Activated CD4-positive, alpha-beta memory T cell treated with anti-CD3 and anti-CD28 coated beads for 36 hours (primary cell): ENCODE measurements around the gene PDGFRB. TPM values are rescaled to one million over a fixed set of nuclear protein-coding genes. Genes with fewer than 3 reads are reported as not detected.

Experiments used
- CTCF ChIA-PET: fragments of 350-600 bp; sonication (Branson Sonifier 250); formaldehyde crosslinking; loops from one replicate; lab custom pipeline; 2021; ENCODE audit warnings: antibody characterized with exemption, inconsistent platforms; lab: Charles Lee
- POLR2A ChIA-PET: fragments of 350-600 bp; sonication (Branson Sonifier 250); formaldehyde crosslinking; loops from one replicate; lab custom pipeline; 2021; ENCODE audit warnings: antibody characterized with exemption; lab: Charles Lee
- DNase-seq: peaks from one replicate; pipeline ENCODE4 v3.0.0-alpha.2; 2020
- H3K27ac Mint-ChIP-seq: one replicate; pipeline ENCODE4 v1.8.0; 2021; ENCODE audit warnings: mixed read lengths
- H3K27me3 Mint-ChIP-seq: one replicate; pipeline ENCODE4 v1.8.0; 2021; ENCODE audit warnings: mixed read lengths
- H3K36me3 Mint-ChIP-seq: one replicate; pipeline ENCODE4 v1.8.0; 2021; ENCODE audit warnings: mixed read lengths
- H3K4me1 Mint-ChIP-seq: one replicate; pipeline ENCODE4 v1.8.0; 2021; ENCODE audit warnings: low read depth, mixed read lengths
- H3K4me3 Mint-ChIP-seq: one replicate; pipeline ENCODE4 v1.8.0; 2021; ENCODE audit warnings: mild to moderate bottlenecking, mixed read lengths
- H3K9me3 Mint-ChIP-seq: one replicate; pipeline ENCODE4 v1.8.0; 2021; ENCODE audit warnings: mixed read lengths
- intact Hi-C: fragments of 100-400 bp; cut with micrococcal nuclease; formaldehyde crosslinking; loops from one replicate; pipeline ENCODE4 v1.15.1; 2023
- total RNA-seq, 2 experiments: library from RNA; stranded (reverse); gene quantifications; one replicate each; pipeline ENCODE4 v1.2.3, GENCODE V29; 2021

Gene PDGFRB
- total RNA-seq, 2 experiments from 2014 or later = 0.21 to 0.34 TPM

- Mint-ChIP-seq H3K9me3 (no peaks in the 10 kb centered on the region), H3K27me3 (peaks cover 18% of the 10 kb centered on the region), H3K4me3 (no peak within 1 kb of the TSS), H3K36me3 (no peaks in the 10 kb centered on the region), H3K27ac (no peak within 1 kb of the TSS), H3K4me1 (no peaks in the 10 kb centered on the region)
- intact Hi-C loops = no loop called here
- ChIA-PET CTCF (no interaction called here), POLR2A (no interaction called here)
- DNase-seq = no peak
These were observed 34.3 kb upstream of the PDGFRB start, which contains the start of gene SLC6A7 for GRCh38 chr5:150189728-150190502. Gene SLC6A7 (plus strand): TSS chr5:150190062. CDS start chr5:150190328, 266 bp downstream.

DNA sequence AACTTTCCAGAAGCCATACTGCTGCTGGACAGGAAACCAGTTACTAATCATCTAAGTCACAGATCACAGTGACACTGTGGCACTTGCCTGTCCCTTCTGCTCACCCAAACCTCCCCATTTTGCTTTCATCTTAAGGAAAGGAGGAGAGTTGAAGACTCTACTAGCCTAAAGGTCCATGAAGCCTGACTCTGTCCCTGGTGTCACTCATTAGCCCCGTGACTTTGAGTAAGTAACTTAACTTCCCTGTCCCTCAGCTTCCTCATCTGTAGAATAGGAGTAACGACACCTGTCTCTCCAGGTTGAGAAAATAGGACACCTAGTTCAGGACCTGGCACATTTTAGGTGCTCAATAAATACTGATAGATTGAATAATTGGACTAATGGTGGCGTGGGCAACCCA, 33.7 kb upstream of the PDGFRB start:
- no peaks in the 10 kb centered on the region for H3K4me1 Mint-ChIP-seq
- POLR2A ChIA-PET = no interaction called here
- H3K9me3 Mint-ChIP-seq = no peaks in the 10 kb centered on the region
- peaks cover 18% of the 10 kb centered on the region for H3K27me3 Mint-ChIP-seq
- DNase-seq = no peak
- intact Hi-C loops = no loop called here
- no peaks in the 10 kb centered on the region for H3K36me3 Mint-ChIP-seq
- CTCF ChIA-PET = no interaction called here
- H3K27ac Mint-ChIP-seq = no peak overlapping the region
- H3K4me3 Mint-ChIP-seq = no peak overlapping the region

GRCh38 chr5:150188146-150188842, 32.6 kb upstream of the PDGFRB start:
- no peak overlapping the region for H3K4me3 Mint-ChIP-seq
- ChIA-PET CTCF (no interaction called here), POLR2A (no interaction called here)
- DNase-seq = no peak
- H3K36me3 Mint-ChIP-seq = no peaks in the 10 kb centered on the region
- no peaks in the 10 kb centered on the region for H3K9me3 Mint-ChIP-seq
- peaks cover 18% of the 10 kb centered on the region for H3K27me3 Mint-ChIP-seq
- no peaks in the 10 kb centered on the region for H3K4me1 Mint-ChIP-seq
- no peak overlapping the region for H3K27ac Mint-ChIP-seq
- intact Hi-C loops = no loop called here

DNA sequence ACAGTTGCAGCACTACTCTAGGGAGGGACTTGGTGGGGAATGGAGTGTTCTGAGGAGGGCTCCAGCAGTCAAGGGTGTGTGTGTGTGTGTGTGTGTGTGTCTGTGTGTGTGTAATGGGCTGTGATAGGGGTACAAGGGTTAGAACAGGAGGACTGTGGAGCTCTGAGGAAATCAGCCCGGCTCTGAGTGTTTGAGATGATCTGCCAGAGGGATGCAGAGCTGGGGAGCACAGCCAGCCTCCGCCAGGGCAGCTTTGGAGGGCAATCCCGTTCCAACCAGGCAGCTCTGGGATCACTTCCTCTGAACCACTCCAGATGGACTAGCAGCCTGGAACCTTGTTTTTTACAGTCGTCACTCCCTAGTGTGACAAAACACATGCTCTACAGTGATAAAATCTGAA, 31.3 kb upstream of the PDGFRB start:
- H3K27ac Mint-ChIP-seq = no peak overlapping the region
- H3K27me3 Mint-ChIP-seq = peaks cover 16% of the 10 kb centered on the region
- H3K4me1 Mint-ChIP-seq = no peaks in the 10 kb centered on the region
- no peak for DNase-seq
- H3K36me3 Mint-ChIP-seq = no peaks in the 10 kb centered on the region
- intact Hi-C loops = no loop called here
- H3K9me3 Mint-ChIP-seq = no peaks in the 10 kb centered on the region
- H3K4me3 Mint-ChIP-seq = no peak overlapping the region
- POLR2A ChIA-PET = no interaction called here
- CTCF ChIA-PET = no interaction called here

- no peak overlapping the region for H3K4me3 Mint-ChIP-seq
- CTCF ChIA-PET = no interaction called here
- H3K27ac Mint-ChIP-seq = no peak overlapping the region
- H3K4me1 Mint-ChIP-seq = no peaks in the 10 kb centered on the region
- H3K9me3 Mint-ChIP-seq = no peaks in the 10 kb centered on the region
- no peaks in the 10 kb centered on the region for H3K36me3 Mint-ChIP-seq
- POLR2A ChIA-PET = no interaction called here
- no peak for DNase-seq
- peaks cover 13% of the 10 kb centered on the region for H3K27me3 Mint-ChIP-seq
- intact Hi-C loops = no loop called here
These were observed 30.5 kb upstream of the PDGFRB start for GRCh38 chr5:150186137-150186536.

DNA sequence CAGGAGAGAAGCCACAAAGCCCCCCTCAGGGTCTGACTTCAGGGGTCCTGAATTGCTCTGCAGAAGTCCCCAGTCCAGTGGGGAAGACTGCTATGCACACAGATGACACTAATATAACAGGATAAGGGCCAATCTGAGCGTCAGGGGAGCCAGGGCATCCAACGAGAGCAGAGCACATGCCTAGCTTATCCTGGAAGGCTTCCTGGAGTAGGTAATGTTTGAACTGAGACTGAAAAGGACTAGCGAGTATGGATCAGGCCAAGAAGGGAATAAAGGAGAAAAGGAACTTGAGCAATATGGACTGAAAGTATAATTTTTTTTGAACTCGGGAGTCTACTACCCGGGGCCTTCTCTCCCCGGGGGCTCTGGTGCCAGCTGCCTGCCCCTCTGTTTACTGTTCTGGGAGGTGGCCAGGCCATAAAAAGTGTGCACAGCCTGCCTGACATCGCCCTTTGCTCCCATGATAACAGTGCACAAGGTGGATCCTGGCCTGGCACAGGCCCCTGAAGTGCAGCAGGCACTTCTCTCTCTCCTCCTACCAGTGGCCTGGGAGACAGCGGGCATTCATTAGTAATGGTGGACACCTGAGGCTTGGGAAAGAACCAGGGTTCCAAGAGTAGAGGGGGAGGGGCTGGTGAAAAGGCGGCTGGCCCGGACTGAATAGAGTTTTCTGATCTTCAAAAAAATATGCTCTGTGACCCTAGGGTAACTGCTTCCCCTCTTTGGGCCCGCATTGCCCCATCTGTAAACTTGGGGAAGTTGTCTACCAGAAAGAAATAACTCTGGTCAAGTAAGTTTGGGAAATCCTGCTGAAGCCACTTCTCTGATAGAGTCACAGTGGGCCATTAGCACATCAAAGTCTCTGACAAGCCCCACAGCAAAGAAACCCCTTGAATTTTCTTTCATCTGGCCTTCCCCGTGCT, 29.6 kb upstream of the PDGFRB start:
- ChIA-PET POLR2A (no interaction called here), CTCF (no interaction called here)
- no peak for DNase-seq
- Mint-ChIP-seq H3K9me3 (no peaks in the 10 kb centered on the region), H3K36me3 (no peaks in the 10 kb centered on the region), H3K27me3 (peaks cover 9% of the 10 kb centered on the region), H3K27ac (no peak overlapping the region), H3K4me1 (no peaks in the 10 kb centered on the region), H3K4me3 (no peak overlapping the region)
- intact Hi-C loops = no loop called here

GRCh38 chr5:150184006-150184405, 28.4 kb upstream of the PDGFRB start:
- DNase-seq = no peak
- Mint-ChIP-seq H3K4me3 (no peak overlapping the region), H3K27me3 (no peaks in the 10 kb centered on the region), H3K27ac (no peak overlapping the region), H3K36me3 (no peaks in the 10 kb centered on the region), H3K9me3 (no peaks in the 10 kb centered on the region), H3K4me1 (no peaks in the 10 kb centered on the region)
- intact Hi-C loops = no loop called here
- ChIA-PET CTCF (no interaction called here), POLR2A (no interaction called here)

DNA sequence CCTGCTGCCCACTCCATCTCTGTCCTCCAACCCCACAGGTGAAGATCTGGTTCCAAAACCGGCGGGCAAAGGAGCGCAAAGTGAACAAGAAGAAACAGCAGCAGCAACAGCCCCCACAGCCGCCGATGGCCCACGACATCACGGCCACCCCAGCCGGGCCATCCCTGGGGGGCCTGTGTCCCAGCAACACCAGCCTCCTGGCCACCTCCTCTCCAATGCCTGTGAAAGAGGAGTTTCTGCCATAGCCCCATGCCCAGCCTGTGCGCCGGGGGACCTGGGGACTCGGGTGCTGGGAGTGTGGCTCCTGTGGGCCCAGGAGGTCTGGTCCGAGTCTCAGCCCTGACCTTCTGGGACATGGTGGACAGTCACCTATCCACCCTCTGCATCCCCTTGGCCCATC, 27.8 kb upstream of the PDGFRB start:
- no peak for DNase-seq
- H3K27me3 Mint-ChIP-seq = no peaks in the 10 kb centered on the region
- ChIA-PET CTCF (no interaction called here), POLR2A (no interaction called here)
- no peak overlapping the region for H3K27ac Mint-ChIP-seq
- intact Hi-C loops = no loop called here
- H3K4me1 Mint-ChIP-seq = no peaks in the 10 kb centered on the region
- H3K36me3 Mint-ChIP-seq = no peaks in the 10 kb centered on the region
- H3K9me3 Mint-ChIP-seq = no peaks in the 10 kb centered on the region
- no peak overlapping the region for H3K4me3 Mint-ChIP-seq

DNA sequence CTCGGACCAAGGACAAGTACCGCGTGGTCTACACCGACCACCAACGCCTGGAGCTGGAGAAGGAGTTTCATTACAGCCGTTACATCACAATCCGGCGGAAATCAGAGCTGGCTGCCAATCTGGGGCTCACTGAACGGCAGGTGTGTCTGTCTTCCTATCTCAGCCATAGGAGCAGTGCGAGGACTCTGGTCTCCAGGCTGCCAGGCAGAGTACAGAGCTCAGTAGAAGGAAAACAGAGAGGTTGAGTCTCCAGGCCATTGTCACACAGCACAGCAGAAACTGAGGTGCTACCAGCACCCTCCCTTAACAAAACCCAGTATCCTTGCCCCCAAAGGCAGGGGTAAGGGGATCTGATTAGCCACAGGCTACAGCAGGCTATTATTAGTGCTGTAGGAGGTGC, 27.1 kb upstream of the PDGFRB start:
- CTCF ChIA-PET = no interaction called here

DNA sequence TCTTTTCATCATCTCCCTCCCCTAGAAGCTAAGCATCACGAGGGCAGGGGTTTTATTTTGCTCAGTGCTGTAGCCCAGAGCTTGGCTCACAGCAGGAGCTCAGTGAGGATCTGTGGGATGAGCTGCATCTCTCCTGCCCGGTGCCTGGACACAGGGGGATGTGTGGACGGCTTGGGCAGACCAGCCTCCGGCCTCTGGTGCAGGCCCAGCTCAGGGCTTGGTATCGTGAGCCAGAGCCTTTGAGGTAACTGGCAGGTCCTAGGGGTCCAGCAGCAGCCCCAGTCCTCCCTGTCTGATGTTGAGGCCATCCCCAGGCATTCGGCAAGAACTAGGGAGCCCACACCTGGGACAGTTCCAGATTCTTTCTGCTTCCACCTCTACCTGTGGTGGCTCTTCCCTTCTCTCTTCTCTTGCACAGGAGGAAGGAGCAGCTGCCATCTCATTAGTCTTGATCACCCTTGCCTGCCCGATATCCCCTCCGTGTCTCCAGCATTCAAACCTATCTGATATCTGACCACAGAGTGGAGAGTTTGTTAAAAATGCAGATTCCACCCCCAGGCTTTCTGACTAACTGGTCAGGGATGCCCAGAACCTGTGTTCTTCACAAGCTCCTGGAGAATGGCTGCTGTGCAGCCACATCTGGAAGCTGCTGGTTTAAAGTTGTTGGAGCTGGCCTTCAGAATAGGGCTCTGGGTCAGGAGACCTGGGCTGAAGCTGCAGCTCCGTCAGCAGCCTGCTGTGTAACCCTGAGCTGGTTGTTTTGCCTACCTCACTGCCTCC, 26.3 kb upstream of the PDGFRB start:
- Mint-ChIP-seq H3K27me3 (no peaks in the 10 kb centered on the region), H3K9me3 (no peaks in the 10 kb centered on the region), H3K36me3 (no peaks in the 10 kb centered on the region), H3K4me1 (no peaks in the 10 kb centered on the region), H3K4me3 (no peak overlapping the region), H3K27ac (no peak overlapping the region)
- ChIA-PET CTCF (interaction anchor here (0.8 kb wide), 1 partner anchor 37 kb away, joined by 4 read pairs; no protein-coding TSS in a partner anchor), POLR2A (no interaction called here)
- no peak for DNase-seq
- intact Hi-C loops = no loop called here

More for the DNA sequence above, 27.1 kb upstream of the PDGFRB start:
- H3K4me1 Mint-ChIP-seq = no peaks in the 10 kb centered on the region
- no peak for DNase-seq
- POLR2A ChIA-PET = no interaction called here
- intact Hi-C loops = no loop called here
- no peaks in the 10 kb centered on the region for H3K27me3 Mint-ChIP-seq
- no peaks in the 10 kb centered on the region for H3K36me3 Mint-ChIP-seq
- H3K27ac Mint-ChIP-seq = no peak overlapping the region
- H3K4me3 Mint-ChIP-seq = no peak overlapping the region
- H3K9me3 Mint-ChIP-seq = no peaks in the 10 kb centered on the region

DNA sequence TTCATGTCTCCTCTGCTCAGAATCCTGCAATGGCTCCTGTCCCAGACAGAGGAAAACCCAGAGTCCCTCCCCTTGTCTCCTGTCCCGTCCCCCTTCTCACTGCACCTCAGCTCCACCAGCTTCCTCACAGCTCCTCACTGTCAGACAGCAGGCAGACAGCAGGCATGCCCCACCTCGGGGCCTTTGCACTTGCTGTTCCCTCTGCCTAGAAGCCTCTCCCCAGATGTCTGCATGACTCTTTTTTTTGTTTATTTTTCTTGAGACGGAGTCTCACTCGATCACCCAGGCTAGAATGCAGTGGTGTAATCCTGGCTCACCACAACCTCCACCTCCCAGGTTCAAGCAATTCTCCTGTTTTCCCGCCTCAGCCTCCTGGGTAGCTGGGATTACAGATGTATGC, 25.4 kb upstream of the PDGFRB start:
- intact Hi-C loops = no loop called here
- Mint-ChIP-seq H3K9me3 (no peaks in the 10 kb centered on the region), H3K36me3 (no peaks in the 10 kb centered on the region), H3K27ac (no peak overlapping the region), H3K27me3 (no peaks in the 10 kb centered on the region), H3K4me1 (no peaks in the 10 kb centered on the region), H3K4me3 (no peak overlapping the region)
- ChIA-PET CTCF (no interaction called here), POLR2A (no interaction called here)
- no peak for DNase-seq
